ENCODE results near the gene SCLY. TPM values are rescaled to one million over a fixed set of nuclear protein-coding genes. Genes with fewer than 3 reads are reported as not detected.

SCLY gene
- total RNA-seq, 1 experiment from 2014 or later, result 21.7 TPM

DNA sequence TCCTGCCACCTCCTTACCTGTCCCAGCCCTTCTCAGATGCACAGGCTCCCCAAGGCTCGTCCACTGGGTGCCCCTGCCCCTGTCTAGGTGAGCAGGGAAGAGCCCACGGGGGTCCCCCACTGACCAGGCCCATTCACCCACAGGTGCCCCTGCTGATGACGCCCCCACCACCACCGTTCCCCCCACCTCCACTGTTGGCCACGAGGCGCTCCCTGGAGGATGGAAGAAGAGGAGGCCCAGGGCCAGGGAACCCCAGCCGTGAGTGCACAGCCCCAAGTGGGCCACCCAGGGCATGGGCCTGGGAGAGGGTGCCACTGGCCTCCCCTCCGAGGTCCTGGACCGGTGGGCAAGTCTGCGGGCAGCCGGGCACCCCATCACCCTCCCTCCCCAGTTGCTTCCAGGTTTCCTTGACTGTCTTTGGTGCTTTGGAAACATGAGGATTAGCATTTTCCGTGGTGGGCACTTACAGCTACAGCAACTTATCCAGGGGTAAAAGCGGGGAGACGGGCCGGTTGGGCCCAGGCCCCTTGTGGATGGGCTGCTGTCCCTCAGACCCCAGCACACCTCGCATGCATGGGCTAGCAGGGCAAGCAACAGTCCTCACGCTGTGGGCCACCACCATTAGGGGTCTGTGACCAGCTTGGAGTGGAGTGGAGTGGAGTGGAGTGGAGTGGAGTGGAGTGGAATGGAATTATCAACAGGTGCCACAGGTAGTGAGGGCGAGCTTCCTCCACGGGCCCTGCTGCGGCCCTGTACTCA, 64.5 kb downstream of the SCLY start:
- no peak for DNase-seq
- no peaks in the 10 kb centered on the region for H3K4me1 Mint-ChIP-seq (ENCODE audit: low read depth, unreplicated experiment)
- H3K27ac Mint-ChIP-seq (ENCODE audit: unreplicated experiment), result no peak overlapping the region
- H3K4me3 Mint-ChIP-seq (ENCODE audit: unreplicated experiment), result no peak overlapping the region
- Histone ChIP-seq H3K4me3 (ENCODE audit: low read depth, low read length) (no peak overlapping the region), H3K4me1 (no peaks in the 10 kb centered on the region), H3K36me3 (ENCODE audit: control insufficient read depth, insufficient read depth, low read length) (no peaks in the 10 kb centered on the region), H3K9me3 (no peaks in the 10 kb centered on the region), H3K27me3 (replicated peaks; ENCODE audit: control insufficient read depth, insufficient read depth, low read length) (no peaks in the 10 kb centered on the region)
- ChIA-PET POLR2A (no interaction called here), CTCF (interaction anchor here (0.6 kb wide), 1 partner anchor 12 kb away, joined by 5 read pairs; no protein-coding TSS in a partner anchor)
- no peaks in the 10 kb centered on the region for H3K36me3 Mint-ChIP-seq (ENCODE audit: insufficient read depth, unreplicated experiment)
- BruUV-seq (replicated peaks), result no TSS peak
- no peaks in the 10 kb centered on the region for H3K27me3 Mint-ChIP-seq (ENCODE audit: insufficient read depth, unreplicated experiment)
- H3K9me3 Mint-ChIP-seq (ENCODE audit: unreplicated experiment), result no peaks in the 10 kb centered on the region
- intact Hi-C loops (cut with micrococcal nuclease; ENCODE audit: unreplicated experiment), result no loop called here
- TF ChIP-seq, protein P1, sequence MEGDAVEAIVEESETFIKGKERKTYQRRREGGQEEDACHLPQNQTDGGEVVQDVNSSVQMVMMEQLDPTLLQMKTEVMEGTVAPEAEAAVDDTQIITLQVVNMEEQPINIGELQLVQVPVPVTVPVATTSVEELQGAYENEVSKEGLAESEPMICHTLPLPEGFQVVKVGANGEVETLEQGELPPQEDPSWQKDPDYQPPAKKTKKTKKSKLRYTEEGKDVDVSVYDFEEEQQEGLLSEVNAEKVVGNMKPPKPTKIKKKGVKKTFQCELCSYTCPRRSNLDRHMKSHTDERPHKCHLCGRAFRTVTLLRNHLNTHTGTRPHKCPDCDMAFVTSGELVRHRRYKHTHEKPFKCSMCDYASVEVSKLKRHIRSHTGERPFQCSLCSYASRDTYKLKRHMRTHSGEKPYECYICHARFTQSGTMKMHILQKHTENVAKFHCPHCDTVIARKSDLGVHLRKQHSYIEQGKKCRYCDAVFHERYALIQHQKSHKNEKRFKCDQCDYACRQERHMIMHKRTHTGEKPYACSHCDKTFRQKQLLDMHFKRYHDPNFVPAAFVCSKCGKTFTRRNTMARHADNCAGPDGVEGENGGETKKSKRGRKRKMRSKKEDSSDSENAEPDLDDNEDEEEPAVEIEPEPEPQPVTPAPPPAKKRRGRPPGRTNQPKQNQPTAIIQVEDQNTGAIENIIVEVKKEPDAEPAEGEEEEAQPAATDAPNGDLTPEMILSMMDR (IDR thresholded peaks at IDR 0.05; ENCODE audit: insufficient read depth in 1 of 2, low read depth in 1 of 2, low read length in 1 of 2, severe bottlenecking in 1 of 2, unreplicated experiment in 1 of 2), result no peak

- Mint-ChIP-seq H3K4me3 (ENCODE audit: unreplicated experiment) (no peak overlapping the region), H3K9me3 (ENCODE audit: unreplicated experiment) (no peaks in the 10 kb centered on the region), H3K4me1 (ENCODE audit: low read depth, unreplicated experiment) (no peaks in the 10 kb centered on the region), H3K27ac (ENCODE audit: unreplicated experiment) (no peak overlapping the region), H3K36me3 (ENCODE audit: insufficient read depth, unreplicated experiment) (no peaks in the 10 kb centered on the region), H3K27me3 (ENCODE audit: insufficient read depth, unreplicated experiment) (no peaks in the 10 kb centered on the region)
- DNase-seq, result no peak
- POLR2A ChIA-PET, result no interaction called here
- no peak overlapping the region for H3K4me3 ChIP-seq (ENCODE audit: low read depth, low read length)
- no peaks in the 10 kb centered on the region for H3K4me1 ChIP-seq
- H3K9me3 ChIP-seq, result no peaks in the 10 kb centered on the region
- H3K27me3 ChIP-seq (replicated peaks; ENCODE audit: control insufficient read depth, insufficient read depth, low read length), result no peaks in the 10 kb centered on the region
- TF ChIP-seq, protein P1 (IDR thresholded peaks at IDR 0.05; ENCODE audit: insufficient read depth in 1 of 2, low read depth in 1 of 2, low read length in 1 of 2, severe bottlenecking in 1 of 2, unreplicated experiment in 1 of 2), result no peak
- BruUV-seq (replicated peaks), result no TSS peak
- CTCF ChIA-PET, result no interaction called here
- intact Hi-C loops (cut with micrococcal nuclease; ENCODE audit: unreplicated experiment), result no loop called here
- H3K36me3 ChIP-seq (ENCODE audit: control insufficient read depth, insufficient read depth, low read length), result no peaks in the 10 kb centered on the region
These were observed 65.5 kb downstream of the SCLY start for GRCh38 chr2:238126338-238126737.

DNA sequence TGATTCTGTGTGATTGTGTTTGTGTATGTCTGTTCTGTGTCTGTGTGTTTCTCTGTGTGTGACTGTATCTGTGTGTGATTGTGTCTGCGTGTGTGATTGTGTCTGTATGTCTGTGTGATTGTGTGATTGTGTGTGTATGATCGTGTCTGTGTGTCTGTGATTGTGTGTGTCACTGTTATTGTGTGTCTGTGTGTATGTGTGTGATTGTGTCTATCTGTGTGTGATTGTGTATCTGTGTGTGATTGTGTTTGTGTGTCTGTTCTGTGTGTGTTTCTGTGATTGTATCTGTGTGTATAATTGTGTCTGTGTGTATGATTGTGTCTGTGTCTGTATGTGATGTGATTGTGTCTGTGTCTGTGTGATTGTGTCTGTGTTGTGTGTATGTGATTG, 66.0 kb downstream of the SCLY start:
- no peaks in the 10 kb centered on the region for H3K27me3 ChIP-seq (replicated peaks; ENCODE audit: control insufficient read depth, insufficient read depth, low read length)
- H3K4me1 ChIP-seq, result no peaks in the 10 kb centered on the region
- Mint-ChIP-seq H3K4me1 (ENCODE audit: low read depth, unreplicated experiment) (no peaks in the 10 kb centered on the region), H3K9me3 (ENCODE audit: unreplicated experiment) (no peaks in the 10 kb centered on the region), H3K36me3 (ENCODE audit: insufficient read depth, unreplicated experiment) (no peaks in the 10 kb centered on the region), H3K27ac (ENCODE audit: unreplicated experiment) (no peak overlapping the region), H3K27me3 (ENCODE audit: insufficient read depth, unreplicated experiment) (no peaks in the 10 kb centered on the region), H3K4me3 (ENCODE audit: unreplicated experiment) (no peak overlapping the region)
- no peak overlapping the region for H3K4me3 ChIP-seq (ENCODE audit: low read depth, low read length)
- H3K36me3 ChIP-seq (ENCODE audit: control insufficient read depth, insufficient read depth, low read length), result no peaks in the 10 kb centered on the region
- POLR2A ChIA-PET, result no interaction called here
- intact Hi-C loops (cut with micrococcal nuclease; ENCODE audit: unreplicated experiment), result no loop called here
- DNase-seq, result no peak
- TF ChIP-seq, protein P1 (IDR thresholded peaks at IDR 0.05; ENCODE audit: insufficient read depth in 1 of 2, low read depth in 1 of 2, low read length in 1 of 2, severe bottlenecking in 1 of 2, unreplicated experiment in 1 of 2), result no peak
- H3K9me3 ChIP-seq, result no peaks in the 10 kb centered on the region
- BruUV-seq (replicated peaks), result no TSS peak
- CTCF ChIA-PET, result no interaction called here

All from Caco-2 (cell line).